GM18868 (cell line): ENCODE results near the gene UBN1.
"Not testable (repeated sequence)": the region's sequence is repeated elsewhere in the genome, so short reads cannot be mapped to it uniquely, and the experiment has no call there.

ENCODE experiments used
- ATAC-seq: cut with Tn5 transposase; IDR thresholded peaks from one replicate; pipeline ENCODE4 v1.9.1; 2021; ENCODE audit warnings: mild to moderate bottlenecking, moderate library complexity; ENCODE audit not compliant: unreplicated experiment

UBN1 gene

DNA sequence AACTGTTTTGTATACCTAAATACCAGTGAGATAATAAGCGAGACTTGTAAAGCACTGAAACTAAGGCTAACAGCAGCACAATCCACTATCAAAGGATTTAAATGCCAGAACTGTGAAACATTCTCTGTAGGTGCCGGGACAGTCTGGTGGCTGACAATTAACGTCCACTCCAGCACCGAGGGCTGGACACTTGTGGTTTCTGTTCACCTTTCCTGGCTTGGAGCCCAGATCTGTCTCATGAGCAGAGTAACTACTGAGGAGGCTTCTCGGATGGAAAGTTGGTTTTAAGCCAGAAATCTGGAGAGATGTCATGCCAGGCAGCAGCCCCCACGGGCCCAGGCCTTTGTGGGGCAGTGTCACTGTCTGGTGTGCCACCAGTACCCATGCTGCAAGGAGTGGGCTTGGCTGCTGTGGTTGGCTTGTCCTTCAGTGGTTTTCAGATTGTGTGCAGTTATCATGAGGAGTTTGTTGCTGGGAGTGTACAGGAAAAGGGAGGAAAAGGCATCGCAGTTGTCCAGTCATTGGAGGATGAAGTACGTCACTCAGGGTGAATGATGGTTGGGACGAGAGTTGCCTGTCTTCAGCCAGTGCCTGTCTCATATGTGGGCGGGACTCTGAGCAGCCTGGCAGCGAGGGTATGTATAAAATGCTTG lies 35.5 kb downstream of the UBN1 start:
- no peak for ATAC-seq

DNA sequence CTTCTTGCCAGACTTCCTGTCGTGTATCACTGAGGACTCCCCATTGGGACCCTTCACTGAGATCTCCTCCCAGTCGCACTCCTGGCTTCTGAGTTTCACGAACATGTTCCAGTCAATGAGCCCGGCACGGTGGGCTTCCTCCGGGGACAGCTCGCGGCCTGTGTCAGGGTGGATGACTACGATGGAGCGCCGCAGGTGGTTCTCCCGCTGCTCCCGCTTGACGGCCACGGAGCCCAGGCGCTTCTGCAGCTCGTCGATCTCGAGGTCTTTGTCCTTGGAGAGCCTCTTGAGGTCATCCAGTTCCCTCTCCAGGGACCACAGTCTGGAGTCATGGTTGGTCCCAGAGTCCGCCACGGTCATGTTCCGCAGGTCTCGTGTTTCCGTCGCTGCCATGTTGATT lies 36.2 kb downstream of the UBN1 start:
- no peak for ATAC-seq

- no peak for ATAC-seq
These were observed 36.9 kb downstream of the UBN1 start for GRCh38 chr16:4884209-4884608.

- no peak for ATAC-seq
These were observed 37.9 kb downstream of the UBN1 start for GRCh38 chr16:4884972-4885874.

DNA sequence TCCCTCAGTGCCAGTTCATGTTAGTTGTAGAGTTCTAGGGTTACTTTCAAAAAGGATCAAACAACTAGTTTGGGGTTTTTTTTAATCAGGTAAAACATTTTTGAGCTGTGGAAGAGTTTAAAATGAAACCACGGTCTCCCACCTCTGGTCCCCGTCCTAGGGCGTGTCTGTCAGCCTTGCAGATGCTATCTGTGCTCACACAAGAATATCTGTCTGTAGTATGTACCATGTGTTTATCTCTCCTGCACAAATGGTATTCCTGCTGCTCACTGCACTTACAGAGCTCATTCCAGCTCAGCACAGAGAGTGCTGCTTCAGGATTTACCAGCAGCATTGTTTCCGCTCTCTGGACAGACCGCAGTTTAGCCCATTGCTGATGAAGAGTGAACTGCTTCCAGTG lies 38.9 kb downstream of the UBN1 start:
- ATAC-seq: no peak

- no peak for ATAC-seq
These were observed 41.3 kb downstream of the UBN1 start for GRCh38 chr16:4888428-4889135.

DNA sequence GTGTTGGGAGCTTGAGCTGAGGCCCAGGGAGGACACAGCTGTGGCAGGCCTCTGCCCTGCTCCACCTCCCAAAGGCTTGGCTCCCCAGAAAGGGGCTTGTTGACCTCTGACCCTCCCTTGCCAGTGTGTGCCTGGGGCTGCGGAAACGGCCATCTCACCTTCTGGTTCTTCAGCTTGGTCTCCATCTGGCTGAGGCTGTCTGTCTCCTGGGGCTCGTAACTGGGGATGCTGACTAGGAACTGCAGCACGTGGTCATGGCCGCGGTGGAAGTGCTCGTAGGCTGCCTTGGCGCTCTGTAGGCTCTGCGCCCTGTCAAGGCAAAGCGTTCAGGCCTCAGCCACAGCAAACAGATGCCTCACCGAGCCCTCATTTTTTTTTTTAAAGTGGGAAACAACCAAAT lies 42.7 kb downstream of the UBN1 start:
- no peak for ATAC-seq

DNA sequence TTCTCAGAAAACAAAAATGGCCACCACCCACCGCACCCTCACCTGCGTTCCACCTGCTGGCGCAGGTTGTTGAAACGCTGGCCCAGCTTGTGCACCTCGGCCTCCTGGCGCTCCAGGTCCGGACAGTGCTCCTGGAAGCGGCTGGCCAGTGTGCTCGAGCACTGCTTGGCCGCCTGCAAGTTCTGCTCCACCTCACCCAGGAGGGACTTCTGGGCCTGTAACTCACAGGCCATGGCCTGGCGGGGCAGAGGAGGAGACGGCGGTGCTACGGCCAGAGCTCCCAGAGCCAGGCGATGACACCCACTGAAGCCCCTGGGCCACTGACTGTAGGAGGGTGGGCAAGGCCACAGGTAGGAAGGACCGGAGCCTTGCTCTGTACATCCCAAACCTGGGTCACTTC lies 43.4 kb downstream of the UBN1 start:
- ATAC-seq: no peak

DNA sequence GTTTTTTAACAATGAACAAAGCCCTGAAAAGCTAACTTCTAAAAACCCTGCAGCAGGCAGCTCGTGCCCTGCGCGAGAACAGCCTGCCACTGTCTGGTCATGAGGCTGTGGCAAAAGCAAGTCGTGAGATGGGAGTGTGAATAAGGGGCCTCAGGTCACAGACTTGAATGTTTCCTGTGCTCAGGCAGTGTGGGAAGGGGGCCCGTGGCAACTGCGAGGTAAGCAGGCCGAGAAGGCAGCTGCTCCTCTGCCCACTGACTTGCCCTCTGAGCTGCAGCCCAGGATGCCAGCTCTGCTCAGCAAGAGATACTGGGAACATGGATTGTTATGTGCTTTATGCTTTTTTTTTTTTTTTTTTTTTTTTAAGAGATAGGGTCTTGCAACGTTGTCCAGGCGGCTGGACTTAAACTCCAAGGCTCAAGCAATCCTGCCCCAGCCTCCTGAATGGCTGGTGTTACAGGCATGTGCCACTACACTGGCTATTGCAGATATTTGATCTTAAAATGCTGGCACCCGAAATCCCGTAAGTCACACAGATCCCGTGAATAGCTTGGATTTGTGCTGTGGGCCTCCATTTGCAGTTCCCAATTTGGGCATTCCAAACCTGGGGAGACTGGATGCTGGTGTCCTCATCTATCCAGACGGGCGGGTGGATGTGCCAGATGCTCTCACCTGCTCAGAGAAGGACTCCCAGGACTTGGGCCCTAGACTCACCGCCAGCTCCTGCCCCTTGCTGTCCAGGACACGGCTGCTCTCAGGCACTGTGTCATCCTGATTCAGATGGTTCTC lies 44.0 kb downstream of the UBN1 start:
- no peak for ATAC-seq

- no peak for ATAC-seq
These were observed 44.6 kb downstream of the UBN1 start for GRCh38 chr16:4891886-4892216.

GRCh38 chr16:4892361-4893102 lies 45.3 kb downstream of the UBN1 start:
- ATAC-seq: no peak

- no peak for ATAC-seq
These were observed 46.0 kb downstream of the UBN1 start for GRCh38 chr16:4893103-4893862.

DNA sequence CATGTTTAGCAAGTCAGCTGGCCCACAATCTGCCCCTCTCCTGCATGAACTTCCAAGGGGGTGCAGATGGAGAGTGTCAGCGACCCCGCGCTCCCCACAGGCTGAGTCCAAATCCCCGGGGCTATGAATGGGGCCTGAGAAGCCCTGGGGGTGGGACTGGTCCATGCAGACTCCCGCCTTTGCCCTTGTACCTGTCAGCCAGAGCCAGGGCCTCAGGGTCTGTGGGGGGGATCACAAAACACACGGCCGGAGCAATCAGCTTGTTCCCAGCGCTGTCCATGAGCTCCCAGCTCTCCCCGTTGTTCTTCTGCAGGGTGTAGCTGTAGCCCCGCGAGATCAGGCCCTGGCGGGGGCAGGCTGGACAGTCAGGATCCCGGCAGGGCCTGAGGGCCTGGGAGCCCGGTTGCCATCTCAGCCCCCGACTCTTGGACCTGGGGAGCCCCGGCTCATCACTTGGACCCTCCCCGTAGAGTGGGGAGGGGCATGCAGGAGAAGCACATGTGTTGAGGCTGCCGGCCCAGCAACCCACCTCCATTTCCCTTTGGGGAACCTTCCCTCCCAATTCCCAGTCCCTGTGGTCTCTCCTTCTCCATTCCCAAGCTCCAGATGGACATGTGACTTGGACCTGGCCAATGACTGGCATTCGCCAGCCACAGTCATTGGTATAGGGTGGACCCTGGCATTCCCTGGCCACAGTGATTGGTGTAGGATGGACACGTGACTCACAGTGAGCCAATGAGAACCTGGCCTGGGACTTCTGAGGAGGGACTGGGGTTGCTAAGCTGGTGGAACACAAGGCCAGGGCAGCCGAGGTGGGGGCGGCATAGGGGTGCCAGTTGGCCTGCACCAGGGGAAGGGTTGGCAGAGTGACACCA lies 47.2 kb downstream of the UBN1 start:
- no peak for ATAC-seq

DNA sequence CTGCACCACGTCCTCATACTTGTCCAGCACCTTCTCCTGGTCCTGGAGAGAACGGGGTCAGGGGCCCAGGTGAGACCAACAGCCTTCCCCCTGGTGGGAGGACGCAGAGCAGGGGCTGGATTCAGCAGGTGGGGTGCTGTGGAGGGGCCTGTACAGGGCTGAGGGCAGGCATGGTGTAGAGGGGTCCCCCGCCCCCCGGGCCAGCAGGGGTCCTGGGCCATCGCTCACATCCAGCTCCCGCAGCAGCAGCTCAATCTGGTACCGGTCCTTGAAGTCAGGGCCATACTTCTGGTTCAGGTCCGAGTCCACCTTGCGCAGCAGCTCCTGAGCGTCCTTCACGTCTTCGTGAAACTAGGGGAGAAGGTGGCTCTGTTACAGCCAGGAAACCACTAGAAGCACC lies 48.1 kb downstream of the UBN1 start:
- ATAC-seq: no peak

- not testable (repeated sequence) for ATAC-seq
These were observed 49.5 kb downstream of the UBN1 start for GRCh38 chr16:4896761-4897160.

DNA sequence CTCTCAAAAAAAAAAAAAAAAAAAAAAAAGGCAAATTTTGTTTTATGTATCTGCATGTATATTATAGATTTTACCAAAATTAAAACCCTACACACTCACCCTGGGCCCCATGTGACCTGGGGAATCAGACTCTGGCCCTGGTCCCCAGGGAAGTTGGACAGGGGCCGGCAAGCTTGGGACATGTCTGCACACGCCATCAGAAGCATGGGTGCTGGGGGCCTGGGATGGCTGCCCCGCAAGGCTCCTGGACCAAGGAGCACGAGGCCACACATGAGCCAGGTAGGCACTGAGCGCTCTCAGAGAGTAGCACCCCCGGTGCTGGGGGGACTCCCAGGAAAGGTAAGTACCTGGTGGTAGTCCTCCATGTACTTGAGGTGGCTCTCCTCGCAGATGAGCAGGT lies 50.0 kb downstream of the UBN1 start:
- ATAC-seq: no peak

DNA sequence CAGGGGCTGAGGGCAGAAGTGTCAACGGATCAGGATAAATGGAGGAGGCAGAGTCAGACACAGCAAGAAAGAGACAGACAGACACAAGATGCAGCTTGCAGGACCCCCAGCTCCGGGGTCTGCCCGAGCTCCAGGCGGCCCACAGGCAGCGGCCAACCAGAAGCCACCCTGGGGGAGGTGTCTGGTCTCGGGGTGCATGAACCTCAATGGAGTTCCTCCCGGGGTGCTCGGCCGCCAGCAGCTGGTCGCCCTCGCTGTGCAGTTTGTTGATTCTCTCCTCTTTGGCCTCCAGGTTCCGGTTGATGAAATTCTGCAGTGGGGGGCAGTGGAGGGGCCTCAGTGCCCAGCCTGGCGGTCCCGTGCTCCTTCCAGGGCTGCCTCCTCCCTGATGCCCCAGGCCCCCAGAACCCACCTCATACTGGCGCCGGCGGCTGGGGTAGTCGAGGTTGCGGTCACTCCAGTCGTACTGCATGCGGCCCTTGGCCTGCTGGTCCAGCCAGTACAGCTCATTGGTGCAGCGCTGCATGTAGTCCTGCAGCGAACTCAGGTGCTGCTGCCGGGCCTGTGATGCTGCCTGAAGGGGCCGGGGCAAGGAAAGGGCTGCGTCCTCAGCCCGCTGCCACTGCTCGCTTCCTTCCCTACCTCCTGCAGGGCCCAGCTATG lies 51.7 kb downstream of the UBN1 start:
- ATAC-seq: no peak

DNA sequence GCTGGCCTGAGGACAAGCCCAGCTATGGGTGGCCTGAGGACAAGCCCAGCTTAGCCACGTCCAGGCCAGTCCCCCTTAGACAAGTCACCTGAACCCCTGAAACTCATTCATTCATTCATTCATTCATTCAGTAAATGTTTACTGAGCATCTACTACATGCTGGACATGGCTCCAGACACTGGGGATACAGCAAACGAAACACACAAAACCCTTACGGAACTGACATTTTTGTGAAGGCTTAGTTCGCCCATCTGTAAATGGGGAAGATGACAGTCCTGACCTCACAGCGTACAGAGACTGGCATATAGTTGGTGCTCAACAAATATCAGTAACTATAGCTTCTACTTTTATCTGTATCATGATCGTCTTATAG lies 52.2 kb downstream of the UBN1 start:
- ATAC-seq: no peak
